8988T (cell line): ENCODE data around the gene ERBB4.

Experiments used
- DNase-seq: peaks from one replicate; pipeline ENCODE4 v3.0.0; 2011

ERBB4 gene

GRCh38 chr2:212538305-212539071, at the start of gene ERBB4:
TSS of gene ERBB4 (minus strand) at chr2:212538802. CDS start at chr2:212538530, 272 bp downstream.
- no peak for DNase-seq

GRCh38 chr2:212580117-212580516, 41.5 kb upstream of the ERBB4 start:
- no peak for DNase-seq

GRCh38 chr2:212556296-212556695, 17.7 kb upstream of the ERBB4 start:
- DNase-seq: no peak

GRCh38 chr2:212554233-212554632, 15.6 kb upstream of the ERBB4 start:
- no peak for DNase-seq

GRCh38 chr2:212549941-212550340, 11.3 kb upstream of the ERBB4 start:
- no peak for DNase-seq

- no peak for DNase-seq
Measured at GRCh38 chr2:212549463-212549862, 10.9 kb upstream of the ERBB4 start.

GRCh38 chr2:212548455-212548819, 9.8 kb upstream of the ERBB4 start:
- no peak for DNase-seq

GRCh38 chr2:212547716-212548454, 9.3 kb upstream of the ERBB4 start:
- no peak for DNase-seq

- no peak for DNase-seq
Measured at GRCh38 chr2:212546669-212547068, 8.1 kb upstream of the ERBB4 start.

- DNase-seq: no peak
Measured at GRCh38 chr2:212540341-212540740, 1.7 kb upstream of the ERBB4 start.

GRCh38 chr2:212539072-212539880, 674 bp upstream of the ERBB4 start:
- DNase-seq: no peak

- DNase-seq: no peak
Measured at GRCh38 chr2:212537726-212538304, 787 bp downstream of the ERBB4 start.

GRCh38 chr2:212536817-212537725, 1.5 kb downstream of the ERBB4 start:
- no peak for DNase-seq

- no peak for DNase-seq
Measured at GRCh38 chr2:212535996-212536816, 2.4 kb downstream of the ERBB4 start.

- no peak for DNase-seq
Measured at GRCh38 chr2:212534336-212534735, 4.3 kb downstream of the ERBB4 start.

- no peak for DNase-seq
Measured at GRCh38 chr2:212532585-212532984, 6.0 kb downstream of the ERBB4 start.

- no peak for DNase-seq
Measured at GRCh38 chr2:212532087-212532486, 6.5 kb downstream of the ERBB4 start.

- no peak for DNase-seq
Measured at GRCh38 chr2:212531499-212531898, 7.1 kb downstream of the ERBB4 start.

- DNase-seq: no peak
Measured at GRCh38 chr2:212530991-212531390, 7.6 kb downstream of the ERBB4 start.

GRCh38 chr2:212530373-212530772, 8.2 kb downstream of the ERBB4 start:
- DNase-seq: no peak
